ENCODE results near the gene LRP3. TPM values are rescaled to one million over a fixed set of nuclear protein-coding genes. Genes with fewer than 3 reads are reported as not detected.
"Not testable (repeated sequence)": the region's sequence is repeated elsewhere in the genome, so short reads cannot be mapped to it uniquely, and the experiment has no call there.

The LRP3 gene
- total RNA-seq, 2 experiments from 2014 or later, result 0.14 to 0.43 TPM

DNA sequence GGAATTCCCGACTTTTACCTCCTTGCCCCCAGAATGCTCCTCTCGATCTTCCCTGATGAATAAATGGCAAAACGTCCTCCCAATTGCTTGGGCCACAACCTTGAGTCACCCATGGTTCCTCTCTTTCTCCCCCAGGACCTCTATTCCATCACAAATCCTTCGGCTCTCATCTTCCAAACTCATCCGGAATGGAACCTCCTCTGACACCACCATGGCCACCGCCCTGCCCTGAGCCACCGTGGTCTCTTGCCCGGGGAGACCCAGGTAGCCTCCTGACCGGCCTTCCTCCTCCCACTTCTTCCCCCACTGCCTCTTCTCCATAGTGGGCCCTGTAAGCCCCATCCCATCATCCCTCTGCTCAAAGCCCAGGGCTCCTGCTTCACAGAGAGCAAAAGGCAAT is 26.6 kb downstream of the LRP3 start:
- H3K27me3 Mint-ChIP-seq, result peaks cover 13% of the 10 kb centered on the region
- ATAC-seq (ENCODE audit: low read depth), result no peak
- DNase-seq, result no peak

DNA sequence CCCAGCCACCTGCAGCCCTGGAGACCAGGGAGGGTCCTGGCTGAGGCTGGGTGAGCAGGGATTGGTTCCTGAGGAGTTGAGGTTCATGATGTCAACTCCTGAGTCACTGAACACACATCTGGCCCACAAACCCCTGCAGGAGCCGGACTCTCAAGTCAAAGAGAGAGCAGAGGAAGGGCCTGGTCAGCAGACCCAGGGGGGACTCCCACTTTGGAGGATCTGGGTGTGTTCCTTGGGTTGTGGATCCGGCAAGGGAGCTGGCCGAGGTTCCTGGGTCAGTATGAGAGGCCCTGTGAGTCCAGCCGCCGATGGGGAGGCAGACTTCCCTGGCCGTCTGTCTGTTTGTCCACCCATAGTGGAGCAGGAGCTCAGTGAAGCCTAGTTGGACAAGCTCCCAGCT is 27.5 kb downstream of the LRP3 start:
- Mint-ChIP-seq H3K36me3 (no peaks in the 10 kb centered on the region), H3K4me3 (no peak overlapping the region), H3K4me1 (peaks cover 4% of the 10 kb centered on the region), H3K27me3 (peaks cover 22% of the 10 kb centered on the region), H3K9me3 (no peaks in the 10 kb centered on the region), H3K27ac (no peak overlapping the region)
- DNase-seq (no peak), ATAC-seq (ENCODE audit: low read depth) (no peak)
- POLR2A ChIA-PET, result no interaction called here

More for the DNA sequence above, 26.6 kb downstream of the LRP3 start:
- H3K9me3 Mint-ChIP-seq, result no peaks in the 10 kb centered on the region
- no peak overlapping the region for H3K27ac Mint-ChIP-seq
- H3K4me3 Mint-ChIP-seq, result no peak overlapping the region
- H3K4me1 Mint-ChIP-seq, result no peaks in the 10 kb centered on the region
- POLR2A ChIA-PET, result no interaction called here
- H3K36me3 Mint-ChIP-seq, result no peaks in the 10 kb centered on the region

GRCh38 chr19:33222255-33222654 is 28.1 kb downstream of the LRP3 start:
- ATAC-seq (ENCODE audit: low read depth); DNase-seq; H3K4me1 Mint-ChIP-seq; H3K27ac Mint-ChIP-seq; POLR2A ChIA-PET; H3K4me3 Mint-ChIP-seq; H3K9me3 Mint-ChIP-seq; H3K36me3 Mint-ChIP-seq: not testable (repeated sequence)
- peaks cover 25% of the 10 kb centered on the region for H3K27me3 Mint-ChIP-seq

DNA sequence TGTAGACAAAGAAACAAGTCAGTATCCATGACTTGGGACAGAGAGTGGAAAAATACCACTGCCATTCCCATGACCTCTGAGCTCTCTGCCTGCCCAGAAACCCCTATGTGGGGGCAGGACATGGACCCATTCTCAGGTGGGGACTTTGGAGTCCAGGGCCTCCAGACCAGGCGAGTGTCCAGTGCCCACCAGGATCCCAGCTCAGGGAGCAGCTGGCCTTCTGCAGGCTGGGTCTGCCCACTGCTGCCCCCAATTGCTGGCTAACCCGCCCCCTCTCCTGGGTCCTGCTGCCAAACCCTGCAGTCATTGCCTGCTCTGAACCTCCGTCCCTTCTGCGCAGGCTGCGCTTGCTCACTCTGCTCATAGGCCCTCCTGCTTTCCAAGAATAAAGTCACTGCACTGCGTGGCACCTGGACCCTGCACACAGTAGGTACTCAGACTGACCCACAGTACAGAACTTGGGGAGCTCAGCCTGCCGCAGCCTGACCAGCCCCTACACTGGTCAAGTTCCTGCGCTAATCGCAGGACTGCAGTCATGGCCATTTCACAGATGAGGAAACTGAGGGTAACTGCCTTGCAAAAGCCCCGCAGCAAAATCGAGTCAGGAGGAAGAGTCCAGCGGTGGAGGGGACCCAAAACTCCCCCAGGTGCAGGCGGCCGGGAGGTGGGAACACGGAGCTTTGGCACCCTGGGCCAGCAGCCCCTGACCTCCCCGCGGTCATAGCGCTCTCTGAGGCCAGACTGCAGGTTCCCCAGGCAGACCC is 30.7 kb downstream of the LRP3 start:
- Mint-ChIP-seq H3K9me3 (peaks cover 13% of the 10 kb centered on the region), H3K4me1 (peaks cover 4% of the 10 kb centered on the region), H3K36me3 (peaks cover 4% of the 10 kb centered on the region), H3K27ac (no peak overlapping the region), H3K27me3 (peaks cover 41% of the 10 kb centered on the region), H3K4me3 (no peak overlapping the region)
- DNase-seq (no peak), ATAC-seq (ENCODE audit: low read depth) (no peak)
- POLR2A ChIA-PET, result no interaction called here

GRCh38 chr19:33225458-33225926 is 31.4 kb downstream of the LRP3 start, which contains the start of gene SLC7A10:
Gene SLC7A10, minus strand, starts transcription at chr19:33225850. Its CDS starts 147 bp downstream, at chr19:33225703.
- Mint-ChIP-seq H3K27ac (no peak within 1 kb of the TSS), H3K4me1 (peaks cover 4% of the 10 kb centered on the region), H3K36me3 (peaks cover 4% of the 10 kb centered on the region), H3K27me3 (peaks cover 44% of the 10 kb centered on the region), H3K4me3 (peak within 1 kb of the TSS; percentile 63), H3K9me3 (peaks cover 13% of the 10 kb centered on the region)
- ATAC-seq (ENCODE audit: low read depth), result no peak
- POLR2A ChIA-PET, result no interaction called here
- DNase-seq, result no peak

- Mint-ChIP-seq H3K27me3 (peaks cover 44% of the 10 kb centered on the region), H3K36me3 (peaks cover 4% of the 10 kb centered on the region), H3K9me3 (peaks cover 13% of the 10 kb centered on the region), H3K27ac (no peak overlapping the region), H3K4me3 (peak overlapping the region; percentile 63), H3K4me1 (peaks cover 4% of the 10 kb centered on the region)
- ATAC-seq (ENCODE audit: low read depth) (no peak), DNase-seq (no peak)
- POLR2A ChIA-PET, result no interaction called here
These were observed 32.6 kb downstream of the LRP3 start for GRCh38 chr19:33226550-33227241.

DNA sequence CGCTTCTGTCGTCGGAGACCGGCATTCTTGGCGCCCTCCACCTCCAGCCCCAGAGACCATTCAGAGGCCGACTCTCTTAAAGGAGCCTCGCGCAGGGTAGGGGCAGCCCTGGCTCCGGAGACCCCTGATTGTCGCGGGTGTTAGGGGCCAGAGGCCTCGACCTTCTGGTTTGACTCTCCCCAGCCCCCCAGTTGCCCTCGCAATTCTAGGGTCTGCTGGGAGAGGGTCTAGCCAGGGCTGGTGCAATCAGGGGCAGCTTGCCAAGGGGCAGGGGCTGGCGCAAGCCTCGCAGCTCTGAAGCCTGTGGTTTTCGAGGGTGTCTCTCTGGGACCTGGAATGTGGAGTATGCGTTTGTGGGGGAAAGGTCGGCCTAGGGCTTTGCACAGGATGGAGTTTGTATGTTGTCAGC is 33.1 kb downstream of the LRP3 start:
- Mint-ChIP-seq H3K4me3 (peak overlapping the region; percentile 55), H3K9me3 (peaks cover 13% of the 10 kb centered on the region), H3K4me1 (peaks cover 4% of the 10 kb centered on the region), H3K27ac (no peak overlapping the region), H3K27me3 (peaks cover 44% of the 10 kb centered on the region), H3K36me3 (peaks cover 4% of the 10 kb centered on the region)
- no peak for ATAC-seq (ENCODE audit: low read depth)
- DNase-seq, result no peak
- POLR2A ChIA-PET, result no interaction called here

DNA sequence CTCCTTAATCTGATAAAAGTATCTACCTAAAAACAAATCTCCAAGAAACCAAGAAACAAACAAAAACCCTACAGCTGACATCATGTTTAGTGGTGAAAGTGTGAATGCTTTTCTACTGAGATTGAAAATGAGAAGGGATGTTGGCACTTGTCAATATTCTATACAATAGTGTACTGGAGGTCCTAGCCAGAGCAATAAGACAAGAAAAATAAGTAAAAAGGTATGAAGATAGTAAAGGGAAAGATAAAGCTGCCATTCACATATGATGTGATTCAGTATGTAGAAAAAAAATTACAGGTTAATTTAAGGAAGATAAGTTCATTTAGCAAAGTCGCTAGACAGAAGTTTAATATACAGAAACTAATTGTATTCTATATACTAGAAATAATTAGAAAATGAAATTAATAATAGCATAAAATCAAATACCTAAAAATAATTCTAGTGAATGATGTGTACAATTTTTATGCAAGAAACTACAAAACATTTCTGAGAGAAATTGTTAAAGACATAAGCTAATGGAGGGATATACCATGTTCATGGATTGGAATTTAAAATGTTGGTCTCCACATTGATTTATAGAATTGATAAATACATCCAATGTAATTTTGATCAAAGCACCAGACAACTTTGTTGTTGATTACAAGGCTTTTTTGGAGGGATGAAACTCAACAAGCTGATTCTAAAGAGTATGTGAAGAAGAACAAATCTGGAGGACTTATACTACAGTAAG is 33.9 kb downstream of the LRP3 start:
- POLR2A ChIA-PET, result no interaction called here
- Mint-ChIP-seq H3K9me3 (peaks cover 13% of the 10 kb centered on the region), H3K4me1 (peaks cover 4% of the 10 kb centered on the region), H3K27ac (no peak overlapping the region), H3K4me3 (no peak overlapping the region), H3K27me3 (peaks cover 42% of the 10 kb centered on the region), H3K36me3 (peaks cover 4% of the 10 kb centered on the region)
- DNase-seq (no peak), ATAC-seq (ENCODE audit: low read depth) (no peak)

DNA sequence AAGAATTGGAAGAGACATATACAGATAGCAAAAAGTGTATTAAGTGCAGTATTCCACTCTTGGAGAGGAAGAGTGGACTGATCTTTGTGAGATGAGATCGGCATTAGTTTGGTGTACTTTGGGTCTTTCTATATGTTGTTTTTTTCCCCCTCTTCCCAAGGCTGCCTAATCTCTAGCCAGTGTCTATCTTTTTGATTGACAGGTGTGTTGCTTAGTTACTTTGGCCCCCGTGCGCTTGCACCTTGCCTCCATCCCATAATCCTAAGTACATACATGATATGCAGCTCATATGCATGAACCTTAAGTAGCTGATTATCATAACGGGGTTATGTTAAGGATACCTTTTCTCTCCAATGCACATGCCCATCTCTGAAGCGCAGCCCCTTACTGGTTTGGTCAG is 35.8 kb downstream of the LRP3 start:
- H3K27me3 Mint-ChIP-seq, result peaks cover 33% of the 10 kb centered on the region
- H3K4me1 Mint-ChIP-seq, result peaks cover 4% of the 10 kb centered on the region
- no peak overlapping the region for H3K4me3 Mint-ChIP-seq
- no peak for DNase-seq
- peaks cover 13% of the 10 kb centered on the region for H3K9me3 Mint-ChIP-seq
- POLR2A ChIA-PET, result interaction anchor here (0.7 kb wide), 1 partner anchor 283 kb away, joined by 3 read pairs; no protein-coding TSS in a partner anchor
- peaks cover 4% of the 10 kb centered on the region for H3K36me3 Mint-ChIP-seq
- no peak overlapping the region for H3K27ac Mint-ChIP-seq
- no peak for ATAC-seq (ENCODE audit: low read depth)

DNA sequence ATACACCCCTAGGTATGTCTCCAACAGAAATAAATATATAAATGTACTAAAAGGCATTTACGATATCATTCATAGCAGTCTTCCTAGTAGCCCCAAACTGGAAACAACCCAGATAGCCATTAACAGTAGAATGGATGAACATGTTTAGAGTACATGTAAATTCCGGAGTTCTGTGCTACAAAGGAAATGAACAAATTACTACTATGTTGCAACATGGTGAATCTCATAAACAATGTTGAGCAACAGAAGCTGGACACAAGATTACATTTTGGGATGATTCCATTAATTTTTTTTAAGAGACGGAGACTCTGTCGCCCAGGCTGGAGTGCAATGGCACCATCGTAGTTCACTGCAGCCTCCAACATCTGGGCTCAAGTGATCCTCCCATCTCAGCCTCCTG is 37.4 kb downstream of the LRP3 start:
- H3K4me3 Mint-ChIP-seq, result no peak overlapping the region
- peaks cover under 1% of the 10 kb centered on the region for H3K4me1 Mint-ChIP-seq
- ATAC-seq (ENCODE audit: low read depth) (no peak), DNase-seq (no peak)
- H3K9me3 Mint-ChIP-seq, result peaks cover 13% of the 10 kb centered on the region
- POLR2A ChIA-PET, result no interaction called here
- H3K36me3 Mint-ChIP-seq, result peaks cover 4% of the 10 kb centered on the region
- peaks cover 23% of the 10 kb centered on the region for H3K27me3 Mint-ChIP-seq
- no peak overlapping the region for H3K27ac Mint-ChIP-seq

DNA sequence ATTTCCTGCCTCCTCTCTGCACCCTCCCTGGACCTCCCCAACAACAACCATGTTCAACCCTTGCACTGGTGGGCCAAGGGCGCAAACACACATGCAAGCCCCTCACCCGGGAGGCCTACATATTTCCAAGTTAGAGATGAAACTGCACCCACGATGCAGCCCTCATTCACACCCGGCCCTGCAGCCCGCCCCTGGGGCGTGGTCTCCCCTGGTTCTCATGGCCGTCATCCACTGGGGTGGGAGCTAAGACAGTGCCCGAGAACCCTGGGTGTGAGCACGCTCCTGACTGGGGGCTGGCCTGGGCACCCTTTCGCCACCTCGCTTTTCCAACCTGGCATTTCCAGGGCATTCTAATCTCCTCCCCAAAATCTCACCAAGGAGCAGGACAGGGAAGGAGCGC is 38.5 kb downstream of the LRP3 start:
- no peaks in the 10 kb centered on the region for H3K4me1 Mint-ChIP-seq
- peaks cover 15% of the 10 kb centered on the region for H3K27me3 Mint-ChIP-seq
- DNase-seq (no peak), ATAC-seq (ENCODE audit: low read depth) (no peak)
- no peak overlapping the region for H3K27ac Mint-ChIP-seq
- POLR2A ChIA-PET, result no interaction called here
- H3K36me3 Mint-ChIP-seq, result peaks cover 3% of the 10 kb centered on the region
- H3K9me3 Mint-ChIP-seq, result peaks cover 9% of the 10 kb centered on the region
- no peak overlapping the region for H3K4me3 Mint-ChIP-seq

DNA sequence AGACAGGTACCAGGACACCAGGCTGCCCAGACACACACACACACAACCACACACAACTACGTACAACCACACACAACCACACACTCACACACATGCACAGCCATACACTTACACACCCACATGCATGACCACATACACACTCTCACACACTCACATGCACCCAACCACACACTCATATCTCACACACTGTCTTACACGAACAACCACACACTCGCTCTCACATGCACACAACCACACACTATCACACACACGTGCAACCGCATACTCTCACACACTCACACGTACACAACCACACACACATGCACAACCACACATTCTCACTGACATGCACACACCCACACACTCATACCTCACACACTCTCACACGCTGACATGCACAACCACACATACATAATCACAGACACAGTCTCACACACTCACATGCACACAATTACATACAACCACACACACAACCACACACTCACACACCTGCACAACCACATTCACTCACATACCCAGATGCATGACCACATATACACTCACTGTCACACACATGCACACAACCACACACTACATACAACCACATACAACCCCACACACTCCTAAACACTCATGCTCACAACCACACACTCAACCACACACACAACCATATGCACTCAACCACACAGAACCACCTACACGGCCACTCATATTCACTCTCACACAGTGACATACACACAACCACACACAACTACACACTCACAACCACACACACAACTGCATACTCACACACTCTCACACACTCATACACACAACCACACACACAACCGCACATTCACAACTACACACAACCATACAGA is 39.1 kb downstream of the LRP3 start:
- Mint-ChIP-seq H3K27ac (no peak overlapping the region), H3K27me3 (peaks cover 11% of the 10 kb centered on the region), H3K4me1 (no peaks in the 10 kb centered on the region), H3K9me3 (peaks cover 6% of the 10 kb centered on the region), H3K4me3 (no peak overlapping the region), H3K36me3 (no peaks in the 10 kb centered on the region)
- POLR2A ChIA-PET, result no interaction called here
- no peak for DNase-seq
- no peak for ATAC-seq (ENCODE audit: low read depth)

GRCh38 chr19:33234092-33234491 is 40.0 kb downstream of the LRP3 start:
- Mint-ChIP-seq H3K4me3 (no peak overlapping the region), H3K4me1 (no peaks in the 10 kb centered on the region), H3K27me3 (peaks cover 3% of the 10 kb centered on the region), H3K9me3 (no peaks in the 10 kb centered on the region), H3K36me3 (no peaks in the 10 kb centered on the region), H3K27ac (no peak overlapping the region)
- POLR2A ChIA-PET, result no interaction called here
- DNase-seq (no peak), ATAC-seq (ENCODE audit: low read depth) (no peak)

Data from activated naive CD8-positive, alpha-beta T cell treated with anti-CD3 and anti-CD28 coated beads, Interleukin-2, amount 10 ng/mL, durations not matched to agents 7 days and 5 days (primary cell).